ENCODE data around the gene DGKZ.
A peak's percentile ranks its signal among the peaks of the same experiment; 100 is the strongest.

Gene DGKZ

GRCh38 chr11:46307785-46308341, 39.4 kb upstream of the DGKZ start:
- Histone ChIP-seq H3K4me3 (ENCODE audit: low read length) (no peak overlapping the region), H4K20me1 (ENCODE audit: insufficient read depth, low read length) (no peaks in the 10 kb centered on the region), H3K9me3 (replicated peaks; ENCODE audit: insufficient read depth, low read length) (no peaks in the 10 kb centered on the region), H3K9me2 (replicated peaks; ENCODE audit: insufficient read depth, low read length) (no peaks in the 10 kb centered on the region), H3F3A (ENCODE audit: insufficient read depth, low read length) (no peaks in the 10 kb centered on the region), H3K9ac (ENCODE audit: low read length) (no peak overlapping the region), H3K36me3 (replicated peaks; ENCODE audit: insufficient read depth, low read length) (no peaks in the 10 kb centered on the region), H3K79me2 (ENCODE audit: low read length) (no peaks in the 10 kb centered on the region), H2AFZ (ENCODE audit: low read length) (no peak overlapping the region), H3K4me1 (ENCODE audit: low read length) (no peaks in the 10 kb centered on the region; the same call in 1 of the 2 replicates), H3K4me2 (ENCODE audit: low read depth, low read length) (no peak overlapping the region), H3K27me3 (replicated peaks; ENCODE audit: insufficient read depth, low read length) (no peaks in the 10 kb centered on the region; the same call in 1 of the 2 replicates), H3K27ac (ENCODE audit: low read length) (no peak overlapping the region)
- no peak for DNase-seq
- TF ChIP-seq EZH2 (optimal IDR thresholded peaks at IDR 0.05; ENCODE audit: low read depth, low read length) = no peak
- TF ChIP-seq CTCF (IDR thresholded peaks at IDR 0.05; ENCODE audit: low read length) = no peak
- no peak for TF ChIP-seq EZH2phosphoT487 (IDR thresholded peaks at IDR 0.05; ENCODE audit: low read length)

GRCh38 chr11:46308631-46309419, 38.4 kb upstream of the DGKZ start:
- Histone ChIP-seq H3K4me2 (ENCODE audit: low read depth, low read length) (peak overlapping the region; percentile 60), H3K4me3 (ENCODE audit: low read length) (no peak overlapping the region), H3K9me2 (replicated peaks; ENCODE audit: insufficient read depth, low read length) (no peaks in the 10 kb centered on the region), H3K27me3 (replicated peaks; ENCODE audit: insufficient read depth, low read length) (no peaks in the 10 kb centered on the region; the same call in 1 of the 2 replicates), H2AFZ (ENCODE audit: low read length) (0 out of 2 replicates have a peak overlapping the region, but pooled peaks have one; percentile 27), H3K36me3 (replicated peaks; ENCODE audit: insufficient read depth, low read length) (no peaks in the 10 kb centered on the region), H3K27ac (ENCODE audit: low read length) (no peak overlapping the region), H3K9me3 (replicated peaks; ENCODE audit: insufficient read depth, low read length) (no peaks in the 10 kb centered on the region), H3F3A (ENCODE audit: insufficient read depth, low read length) (no peaks in the 10 kb centered on the region), H4K20me1 (ENCODE audit: insufficient read depth, low read length) (no peaks in the 10 kb centered on the region), H3K4me1 (ENCODE audit: low read length) (no peaks in the 10 kb centered on the region), H3K79me2 (ENCODE audit: low read length) (no peaks in the 10 kb centered on the region), H3K9ac (ENCODE audit: low read length) (no peak overlapping the region)
- peak; percentile 58 for DNase-seq
- TF ChIP-seq EZH2 (optimal IDR thresholded peaks at IDR 0.05; ENCODE audit: low read depth, low read length) (no peak), CTCF (IDR thresholded peaks at IDR 0.05; ENCODE audit: low read length) (peak; percentile 94)

GRCh38 chr11:46309814-46310259, 37.4 kb upstream of the DGKZ start:
- Histone ChIP-seq H3K9me3 (replicated peaks; ENCODE audit: insufficient read depth, low read length) (no peaks in the 10 kb centered on the region), H3K27me3 (replicated peaks; ENCODE audit: insufficient read depth, low read length) (no peaks in the 10 kb centered on the region; the same call in 1 of the 2 replicates), H3F3A (ENCODE audit: insufficient read depth, low read length) (no peaks in the 10 kb centered on the region), H4K20me1 (ENCODE audit: insufficient read depth, low read length) (no peaks in the 10 kb centered on the region), H3K27ac (ENCODE audit: low read length) (no peak overlapping the region), H3K4me1 (ENCODE audit: low read length) (no peaks in the 10 kb centered on the region), H3K4me2 (ENCODE audit: low read depth, low read length) (no peak overlapping the region), H3K9me2 (replicated peaks; ENCODE audit: insufficient read depth, low read length) (no peaks in the 10 kb centered on the region), H3K36me3 (replicated peaks; ENCODE audit: insufficient read depth, low read length) (no peaks in the 10 kb centered on the region), H3K79me2 (ENCODE audit: low read length) (no peaks in the 10 kb centered on the region), H3K9ac (ENCODE audit: low read length) (no peak overlapping the region), H3K4me3 (ENCODE audit: low read length) (no peak overlapping the region), H2AFZ (ENCODE audit: low read length) (0 out of 2 replicates have a peak overlapping the region, but pooled peaks have one; percentile 15)
- DNase-seq = no peak
- TF ChIP-seq CTCF (IDR thresholded peaks at IDR 0.05; ENCODE audit: low read length) = no peak
- no peak for TF ChIP-seq EZH2phosphoT487 (IDR thresholded peaks at IDR 0.05; ENCODE audit: low read length)
- no peak for TF ChIP-seq EZH2 (optimal IDR thresholded peaks at IDR 0.05; ENCODE audit: low read depth, low read length)
